K562 (cell line): ENCODE data around the gene TRAPPC5. TPM values are rescaled to one million over a fixed set of nuclear protein-coding genes. Genes with fewer than 3 reads are reported as not detected.

ENCODE experiments used
- ATAC-seq: fragments of 200-7000 bp; cut with Tn5 transposase; 3 replicates; pipeline ENCODE4 v1.9.1; 2020; ENCODE audit warnings: moderate library complexity
- BruUV-seq: library from RNA; stranded (reverse); fragments of 400-500 nt; replicated peaks from 2 replicates; lab custom pipeline; 2021; lab: Mats Ljungman, UMichigan
- CTCF ChIA-PET: fragments of 300-600 bp; formaldehyde crosslinking; extraction: SDS; loops from one replicate; lab custom pipeline; 2021; ENCODE audit warnings: low intra/inter-chr PET ratio; lab: Yijun Ruan, JAX
- POLR2A ChIA-PET: fragments of 300-600, 350-650 bp; sonication (Branson Sonifier 250); formaldehyde crosslinking; extraction: SDS; loops from one replicate; lab custom pipeline; 2021; ENCODE audit warnings: antibody characterized with exemption, inconsistent platforms; lab: Yijun Ruan, JAX
- DNase-seq, 4 experiments: peaks; one replicate each; pipeline versions ENCODE4 v3.0.0 to v3.0.0-alpha.2; 2011 to 2018; ENCODE audit warnings: low spot score in 3 of 4, mixed read lengths in 3 of 4; ENCODE audit errors: extremely low read depth in 1 of 4
- FAIRE-seq: peaks from 2 replicates; lab custom pipeline; 2011; peaks lifted over from hg19 to GRCh38; lab: Jason Lieb, UNC
- H2AFZ ChIP-seq: 2 replicates; pipeline ENCODE4 v1.6.0; 2011; ENCODE audit warnings: low read depth, low read length, control low read depth, inconsistent platforms
- H3K27ac ChIP-seq: fragments of 200-600 bp; 3 replicates; pipeline ENCODE4 v1.8.0; 2011; ENCODE audit warnings: low read depth, mild to moderate bottlenecking, control low read depth, inconsistent platforms, low read length, moderate library complexity, mixed read lengths; ENCODE audit errors: extremely low read depth
- H3K27me3 ChIP-seq, 2 experiments: fragments of 300-600 bp in 1 of 2; 2 replicates in 1 of 2; 3 replicates in 1 of 2; pipeline versions ENCODE4 v1.6.0 to v1.8.0; 2011; ENCODE audit warnings: inconsistent platforms in 2 of 2, low read length in 2 of 2, mild to moderate bottlenecking in 1 of 2, mixed read lengths in 1 of 2, moderate library complexity in 1 of 2; ENCODE audit not compliant: control insufficient read depth in 2 of 2, insufficient read depth in 2 of 2
- H3K36me3 ChIP-seq: fragments of 300-600 bp; 3 replicates; pipeline ENCODE4 v1.8.0; 2011; ENCODE audit warnings: mild to moderate bottlenecking, low read length, inconsistent platforms; ENCODE audit not compliant: control insufficient read depth, insufficient read depth
- H3K4me1 ChIP-seq, 2 experiments: fragments of 200-600 bp in 1 of 2; replicated peaks in 1 of 2; 2 replicates in 1 of 2; 3 replicates in 1 of 2; pipeline versions ENCODE4 v1.5.1 to v1.8.0; 2011; ENCODE audit warnings: inconsistent platforms in 2 of 2, low read length in 2 of 2, mild to moderate bottlenecking in 1 of 2, mixed read lengths in 1 of 2, moderate library complexity in 1 of 2; ENCODE audit not compliant: control insufficient read depth in 2 of 2, insufficient read depth in 2 of 2
- H3K4me2 ChIP-seq: 2 replicates; pipeline ENCODE4 v1.6.1; 2011; ENCODE audit warnings: low read length, control low read depth, inconsistent platforms, mixed read lengths; ENCODE audit not compliant: insufficient read depth
- H3K4me3 ChIP-seq: fragments of 200-600 bp; sonication (generic), shearing (Covaris generic); 2 replicates; pipeline ENCODE4 v1.5.1; 2016; ENCODE audit warnings: control low read depth, inconsistent platforms
- H3K79me2 ChIP-seq: fragments of 200-600 bp; 3 replicates; pipeline ENCODE4 v1.8.0; 2011; ENCODE audit warnings: low read length, inconsistent platforms; ENCODE audit not compliant: control insufficient read depth, insufficient read depth
- H3K9ac ChIP-seq, 2 experiments: 2 replicates each; pipeline versions ENCODE4 v1.6.0 to v1.6.1; 2011; ENCODE audit warnings: low read depth in 2 of 2, low read length in 2 of 2, control low read depth in 1 of 2, inconsistent platforms in 1 of 2, mild to moderate bottlenecking in 1 of 2, mixed read lengths in 1 of 2; ENCODE audit not compliant: insufficient read depth in 1 of 2
- H3K9me1 ChIP-seq: one replicate; pipeline ENCODE4 v1.6.0; 2011; ENCODE audit warnings: inconsistent platforms, mild to moderate bottlenecking, low read length, moderate library complexity; ENCODE audit not compliant: control insufficient read depth, insufficient read depth
- H3K9me3 ChIP-seq: replicated peaks from 2 replicates; pipeline ENCODE4 v1.5.1; 2011; ENCODE audit warnings: low read depth, low read length, inconsistent platforms; ENCODE audit not compliant: control insufficient read depth, insufficient read depth
- H4K20me1 ChIP-seq: replicated peaks from 2 replicates; pipeline ENCODE4 v1.6.1; 2011; ENCODE audit warnings: low read length, inconsistent platforms, mixed read lengths; ENCODE audit not compliant: control insufficient read depth, insufficient read depth
- PBX2 ChIP-seq, 2 experiments: IDR thresholded peaks in 1 of 2; conservative IDR thresholded peaks in 1 of 2; 2 replicates each; pipeline ENCODE4 v1.6.1; 2016; ENCODE audit warnings: low read depth in 2 of 2, mild to moderate bottlenecking in 1 of 2, missing compliant biosample characterization in 1 of 2, missing genetic modification characterization in 1 of 2, moderate library complexity in 1 of 2
- PKNOX1 ChIP-seq: fragments of 450-650 bp; IDR thresholded peaks from 2 replicates; pipeline ENCODE4 v1.6.1; 2016
- POLR2AphosphoS5 ChIP-seq: IDR thresholded peaks from 2 replicates; pipeline ENCODE4 v1.6.1; 2011; ENCODE audit warnings: mild to moderate bottlenecking, low read depth, low read length, moderate library complexity; ENCODE audit not compliant: control insufficient read depth, insufficient read depth
- RBM17 ChIP-seq: fragments of 200-400 bp; formaldehyde crosslinking; IDR thresholded peaks from 2 replicates; pipeline ENCODE4 v1.6.1; 2017; ENCODE audit warnings: low read depth, mild to moderate bottlenecking, low read length, borderline replicate concordance
- RFX1 ChIP-seq: fragments of 450-650 bp; IDR thresholded peaks from 2 replicates; pipeline ENCODE4 v1.6.1; 2016; ENCODE audit warnings: mild to moderate bottlenecking, moderate library complexity
- ZBTB5 ChIP-seq: fragments of 450-650 bp; IDR thresholded peaks from 2 replicates; pipeline ENCODE4 v1.6.1; 2017; ENCODE audit warnings: antibody characterized with exemption
- ZBTB9 ChIP-seq: fragments of 450-650 bp; formaldehyde crosslinking; IDR thresholded peaks from 2 replicates; pipeline ENCODE4 v1.4.0; 2020; ENCODE audit warnings: mild to moderate bottlenecking, moderate library complexity
- ZNF280A ChIP-seq: fragments of 450-650 bp; IDR thresholded peaks from 2 replicates; pipeline ENCODE4 v1.6.1; 2018; ENCODE audit warnings: mild to moderate bottlenecking, low read depth; ENCODE audit not compliant: partially characterized antibody
- ZNF280B ChIP-seq: fragments of 250-450 bp; sonication (Bioruptor Pico); IDR thresholded peaks from 2 replicates; pipeline ENCODE4 v1.5.1; 2021; ENCODE audit warnings: mild to moderate bottlenecking
- ZNF75A ChIP-seq: fragments of 450-650 bp; formaldehyde crosslinking; IDR thresholded peaks from 2 replicates; pipeline ENCODE4 v1.4.0; 2020; ENCODE audit warnings: mild to moderate bottlenecking
- WGBS: fragments of 100-300 bp; shearing (Covaris generic); methylation state at CpG from one replicate; pipeline ENCODE4 v1.1.6; 2016; ENCODE audit warnings: low coverage, mixed read lengths; ENCODE audit not compliant: insufficient coverage; ENCODE audit errors: missing lambda C conversion rate; 5-methylcytosine and 5-hydroxymethylcytosine counted together
- in situ Hi-C: fragments of 300-500 bp; cut with MboI; formaldehyde crosslinking; loops from 4 replicates; pipeline ENCODE4 v1.15.0; 2018; ENCODE audit warnings: inconsistent platforms, mixed read lengths
- intact Hi-C: fragments of 100-400 bp; cut with micrococcal nuclease; formaldehyde crosslinking; loops from 2 replicates; pipeline ENCODE4 v1.14.2; 2022
- polyA plus RNA-seq, 8 experiments: library from polyadenylated mRNA; depleted of rRNA in 4 of 8; stranded (reverse) in 5 of 8; unstranded in 3 of 8; fragments of >200 nt; fragmentation: Nextera tagmentation in 2 of 8; fragmentation: Illumina TruSeq in 1 of 8; extraction: Ambion mirVana in 2 of 8; extraction: Trizol in 1 of 8; gene quantifications; 2 replicates each; pipeline versions ENCODE4 v1.2.1 to v1.2.3, GENCODE V29; 2011 to 2014; ENCODE audit warnings: inconsistent platforms in 1 of 8, missing spikeins in 1 of 8
- total RNA-seq, 7 experiments: library from RNA; depleted of rRNA in 6 of 7; stranded (reverse); fragments of >200 nt in 6 of 7; fragmentation: Illumina TruSeq in 2 of 7; extraction: Trizol in 2 of 7; gene quantifications; 2 replicates each; pipeline versions ENCODE4 v1.2.1 to v1.2.3, GENCODE V29; 2011 to 2021; ENCODE audit warnings: low replicate concordance in 1 of 7

TRAPPC5 gene
- total and polyA plus RNA-seq, 9 of the 15 experiments (the other 6 are each of a cell fraction or from before 2014, with no cell fraction given), result 2.0 to 76.9 (median 29.3) TPM

- intact Hi-C loops (no loop called here), in situ Hi-C loops (no loop called here)
- Histone ChIP-seq H3K4me3 (no peak overlapping the region), H3K9ac (no peak overlapping the region), H2AFZ (no peak overlapping the region), H3K9me3 (no peaks in the 10 kb centered on the region), H3K79me2 (no peaks in the 10 kb centered on the region), H3K9me1 (no peaks in the 10 kb centered on the region), H3K36me3 (no peaks in the 10 kb centered on the region), H3K4me2 (no peak overlapping the region), H3K27ac (no peak overlapping the region), H3K4me1 (peaks cover 0 to 6% of the 10 kb centered on the region in 2 experiments; a peak in 2 of 5 replicates), H4K20me1 (no peaks in the 10 kb centered on the region), H3K27me3 (peaks cover 4 to 9% of the 10 kb centered on the region in 2 experiments; a peak in 3 of 5 replicates)
- POLR2A ChIA-PET, result interaction anchor here (0.6 kb wide), 1 partner anchor 14 kb away, joined by 3 read pairs; no protein-coding TSS in a partner anchor
- FAIRE-seq (no peak), DNase-seq (no peak), ATAC-seq (no peak)
- CTCF ChIA-PET, result no interaction called here
- 24% methylated on average over 9 of the region's 9 CpGs for WGBS
- BruUV-seq, result no TSS peak
- peak; percentile 73 for TF ChIP-seq RFX1
- TF ChIP-seq PBX2 (CRISPR knock-in tag; IDR thresholded peaks at IDR 0.05; ENCODE audit: low read depth), result no peak
- peak; percentile 35; the same call in 1 of the 2 replicates for TF ChIP-seq PBX2 (tag; conservative IDR thresholded peaks at IDR 0.05; ENCODE audit: low read depth)
- TF ChIP-seq POLR2AphosphoS5, result no peak
- no peak for TF ChIP-seq ZNF75A
- no peak for TF ChIP-seq ZNF280B (CRISPR knock-in tag)
- no peak for TF ChIP-seq ZNF280A
- TF ChIP-seq ZBTB5, result no peak
- TF ChIP-seq ZBTB9, result no peak
- TF ChIP-seq PKNOX1, result peak; percentile 88
- TF ChIP-seq RBM17, result no peak
These were observed 22.4 kb upstream of the TRAPPC5 start for GRCh38 chr19:7658219-7658686.
